MCF 10A (cell line): Measurements from ENCODE around the gene RXRA. TPM values are rescaled to one million over a fixed set of nuclear protein-coding genes. Genes with fewer than 3 reads are reported as not detected.
A peak's percentile ranks its signal among the peaks of the same experiment; 100 is the strongest.

Experiments
- BruUV-seq: library from RNA; stranded (reverse); fragments of 400-500 nt; replicated peaks from 2 replicates; lab custom pipeline; 2021; lab: Mats Ljungman, UMichigan
- CTCF ChIA-PET: fragments of 300-600 bp; sonication (Branson Sonifier 250); formaldehyde crosslinking; extraction: SDS; loops from one replicate; lab custom pipeline; 2021; ENCODE audit warnings: antibody characterized with exemption, inconsistent platforms; lab: Yijun Ruan, JAX
- POLR2A ChIA-PET: fragments of 300-600, 350-650 bp; sonication (Branson Sonifier 250); formaldehyde crosslinking; extraction: SDS; loops from one replicate; lab custom pipeline; 2020; ENCODE audit warnings: antibody characterized with exemption, inconsistent platforms; lab: Yijun Ruan, JAX
- DNase-seq: peaks from one replicate; pipeline ENCODE4 v3.0.0-alpha.2; 2018; ENCODE audit not compliant: unreplicated experiment
- H3K27ac Mint-ChIP-seq: one replicate; pipeline ENCODE4 v1.8.0; 2022; ENCODE audit warnings: mild to moderate bottlenecking, low read depth, mixed read lengths; ENCODE audit not compliant: unreplicated experiment
- H3K27me3 Mint-ChIP-seq: one replicate; pipeline ENCODE4 v1.8.0; 2022; ENCODE audit warnings: mixed read lengths; ENCODE audit not compliant: insufficient read depth, unreplicated experiment
- H3K36me3 Mint-ChIP-seq: one replicate; pipeline ENCODE4 v1.8.0; 2022; ENCODE audit warnings: mild to moderate bottlenecking, moderate library complexity, mixed read lengths; ENCODE audit not compliant: insufficient read depth, unreplicated experiment
- H3K4me1 Mint-ChIP-seq: one replicate; pipeline ENCODE4 v1.8.0; 2022; ENCODE audit warnings: mixed read lengths; ENCODE audit not compliant: insufficient read depth, unreplicated experiment
- H3K4me3 Mint-ChIP-seq: one replicate; pipeline ENCODE4 v1.8.0; 2022; ENCODE audit warnings: mild to moderate bottlenecking, moderate library complexity, mixed read lengths; ENCODE audit not compliant: unreplicated experiment
- H3K9me3 Mint-ChIP-seq: one replicate; pipeline ENCODE4 v1.8.0; 2022; ENCODE audit warnings: mixed read lengths; ENCODE audit not compliant: unreplicated experiment
- intact Hi-C: fragments of 100-400 bp; cut with micrococcal nuclease; formaldehyde crosslinking; loops from 2 replicates; pipeline ENCODE4 v1.14.1; 2022
- total RNA-seq: library from RNA; stranded (reverse); gene quantifications from 2 replicates; pipeline ENCODE4 v1.2.3, GENCODE V29; 2022
- TF ChIP-seq, protein P1 (sequence below): fragments of 200-600 bp; IDR thresholded peaks from one replicate; pipeline ENCODE4 v1.8.0; 2022; ENCODE audit warnings: antibody characterized with exemption, mild to moderate bottlenecking; ENCODE audit not compliant: unreplicated experiment

The RXRA gene
- total RNA-seq, 1 experiment from 2014 or later = 65.5 TPM

DNA sequence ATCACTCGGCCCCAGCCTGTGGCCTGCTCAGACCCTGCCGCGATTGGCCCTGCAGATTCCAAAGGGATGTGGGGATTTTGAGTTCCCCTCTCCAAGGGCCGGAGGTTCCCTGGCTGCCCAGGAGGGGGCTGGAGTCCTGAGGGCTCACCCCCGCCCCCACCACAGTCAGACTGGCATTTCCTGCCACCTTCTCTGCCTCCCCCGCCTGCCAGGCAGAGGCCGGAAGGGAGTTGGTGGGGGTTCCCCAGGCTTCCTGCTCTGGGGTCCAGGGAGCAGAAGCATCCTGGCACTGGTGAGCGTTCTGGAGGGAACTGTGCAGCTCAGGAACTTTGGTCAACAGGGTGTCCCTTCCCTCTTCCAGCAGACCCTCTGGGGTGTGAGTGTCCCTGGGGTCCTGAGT is 70.6 kb downstream of the RXRA start:
- Mint-ChIP-seq H3K4me1 (no peaks in the 10 kb centered on the region), H3K36me3 (peaks cover 24% of the 10 kb centered on the region), H3K27me3 (no peaks in the 10 kb centered on the region), H3K9me3 (no peaks in the 10 kb centered on the region), H3K27ac (no peak overlapping the region), H3K4me3 (peak overlapping the region; percentile 23)
- ChIA-PET CTCF (interaction anchor here (0.6 to 1.6 kb wide), 3 partner anchors 12 to 1212 kb away, joined by 3 to 4 read pairs (median 3); no protein-coding TSS in a partner anchor), POLR2A (no interaction called here)
- TF ChIP-seq, protein P1, sequence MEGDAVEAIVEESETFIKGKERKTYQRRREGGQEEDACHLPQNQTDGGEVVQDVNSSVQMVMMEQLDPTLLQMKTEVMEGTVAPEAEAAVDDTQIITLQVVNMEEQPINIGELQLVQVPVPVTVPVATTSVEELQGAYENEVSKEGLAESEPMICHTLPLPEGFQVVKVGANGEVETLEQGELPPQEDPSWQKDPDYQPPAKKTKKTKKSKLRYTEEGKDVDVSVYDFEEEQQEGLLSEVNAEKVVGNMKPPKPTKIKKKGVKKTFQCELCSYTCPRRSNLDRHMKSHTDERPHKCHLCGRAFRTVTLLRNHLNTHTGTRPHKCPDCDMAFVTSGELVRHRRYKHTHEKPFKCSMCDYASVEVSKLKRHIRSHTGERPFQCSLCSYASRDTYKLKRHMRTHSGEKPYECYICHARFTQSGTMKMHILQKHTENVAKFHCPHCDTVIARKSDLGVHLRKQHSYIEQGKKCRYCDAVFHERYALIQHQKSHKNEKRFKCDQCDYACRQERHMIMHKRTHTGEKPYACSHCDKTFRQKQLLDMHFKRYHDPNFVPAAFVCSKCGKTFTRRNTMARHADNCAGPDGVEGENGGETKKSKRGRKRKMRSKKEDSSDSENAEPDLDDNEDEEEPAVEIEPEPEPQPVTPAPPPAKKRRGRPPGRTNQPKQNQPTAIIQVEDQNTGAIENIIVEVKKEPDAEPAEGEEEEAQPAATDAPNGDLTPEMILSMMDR = no peak
- intact Hi-C loops = no loop called here
- no TSS peak for BruUV-seq
- no peak for DNase-seq

DNA sequence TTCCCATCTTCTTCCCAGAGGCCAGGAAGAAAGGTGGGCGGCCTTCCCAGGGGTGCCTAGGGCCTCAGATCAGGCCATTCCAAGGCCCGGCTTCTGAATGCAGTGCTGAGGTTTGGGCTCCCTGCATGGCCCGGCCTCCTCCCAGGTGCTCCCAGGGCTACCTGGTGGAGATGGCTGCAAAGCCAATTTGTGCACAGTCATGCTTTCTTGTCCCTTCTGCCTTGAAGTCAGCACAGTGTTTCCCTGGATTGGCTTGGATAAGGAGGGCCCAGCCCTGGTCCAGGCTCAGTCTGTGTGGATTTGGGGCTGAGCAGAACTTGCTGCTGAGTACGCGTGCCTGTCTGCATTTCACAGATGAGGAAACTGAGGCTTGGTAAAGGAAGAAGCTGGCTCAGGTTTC is 72.5 kb downstream of the RXRA start:
- Mint-ChIP-seq H3K27ac (no peak overlapping the region), H3K4me1 (no peaks in the 10 kb centered on the region), H3K4me3 (no peak overlapping the region), H3K36me3 (peaks cover 34% of the 10 kb centered on the region), H3K9me3 (no peaks in the 10 kb centered on the region), H3K27me3 (no peaks in the 10 kb centered on the region)
- no peak for DNase-seq
- POLR2A ChIA-PET = no interaction called here
- BruUV-seq = no TSS peak
- intact Hi-C loops = loop anchor here (2.0 kb wide), 1 partner anchor 36 kb away; no protein-coding TSS in a partner anchor
- CTCF ChIA-PET = interaction anchor here (0.6 to 1.6 kb wide), 5 partner anchors 14 to 170 kb away, joined by 4 to 5 read pairs (median 4); no protein-coding TSS in a partner anchor
- TF ChIP-seq, protein P1 = no peak

DNA sequence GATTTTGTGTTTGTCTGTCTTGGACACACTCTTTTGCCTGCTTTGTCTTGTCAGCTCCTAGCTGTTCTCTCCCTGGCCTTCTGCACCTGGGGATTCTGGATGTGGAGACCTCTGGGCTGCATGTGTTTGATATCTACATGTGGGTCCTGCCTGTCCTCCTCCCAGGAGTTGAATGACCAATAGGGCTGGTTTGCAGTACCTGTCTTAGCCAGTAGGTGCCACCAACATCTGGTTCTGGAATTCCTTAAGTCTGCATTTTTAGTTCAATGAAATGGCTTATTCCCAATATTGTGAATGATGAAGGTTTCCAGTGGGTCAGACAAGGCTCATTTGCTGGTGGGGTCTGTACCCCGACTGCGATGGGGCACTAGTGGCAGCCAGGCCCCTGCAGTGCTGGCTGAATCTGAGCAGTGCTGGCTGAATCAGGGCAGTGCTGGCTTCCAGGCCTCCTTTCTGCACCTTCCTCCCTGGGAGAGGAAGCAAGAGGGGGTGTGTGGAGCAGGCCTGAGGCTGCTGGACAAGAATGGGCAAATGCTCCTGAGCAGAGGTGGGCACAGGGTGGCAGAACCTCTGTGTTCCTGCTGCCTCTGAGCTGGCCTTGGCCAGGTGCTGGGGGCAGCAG is 73.3 kb downstream of the RXRA start:
- H3K27ac Mint-ChIP-seq = no peak overlapping the region
- CTCF ChIA-PET = interaction anchor here (0.6 to 1.6 kb wide), 4 partner anchors 14 to 34 kb away, joined by 4 to 5 read pairs (median 4); no protein-coding TSS in a partner anchor

DNA sequence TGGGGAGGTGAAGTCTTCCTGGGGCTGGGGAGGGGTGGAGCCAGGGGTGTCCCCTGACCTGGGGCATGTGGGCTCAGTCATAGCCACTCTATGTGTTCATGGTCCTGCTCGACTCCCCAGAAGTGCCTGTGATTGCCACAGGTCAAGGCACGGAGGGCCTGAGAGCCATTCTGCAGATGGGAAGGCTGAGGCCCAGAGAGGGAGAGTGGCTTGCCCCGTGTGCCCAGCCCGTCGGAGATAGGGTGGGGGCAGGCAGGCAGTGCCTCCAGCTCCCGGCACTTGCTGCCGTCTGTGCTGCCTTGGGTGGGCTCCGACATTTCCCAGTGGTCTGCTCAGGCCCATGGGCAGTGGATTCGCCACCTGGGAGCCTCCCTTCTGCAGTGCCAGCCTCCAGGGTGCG is 74.0 kb downstream of the RXRA start:
- H3K27me3 Mint-ChIP-seq = no peaks in the 10 kb centered on the region
- ChIA-PET CTCF (interaction anchor here (0.8 to 1.6 kb wide), 3 partner anchors 13 to 34 kb away, joined by 3 to 4 read pairs (median 4); no protein-coding TSS in a partner anchor), POLR2A (no interaction called here)
- peaks cover 28% of the 10 kb centered on the region for H3K36me3 Mint-ChIP-seq
- no TSS peak for BruUV-seq
- H3K4me3 Mint-ChIP-seq = no peak overlapping the region
- TF ChIP-seq, protein P1 = no peak
- no peak overlapping the region for H3K27ac Mint-ChIP-seq
- peaks cover 5% of the 10 kb centered on the region for H3K4me1 Mint-ChIP-seq
- no peaks in the 10 kb centered on the region for H3K9me3 Mint-ChIP-seq
- DNase-seq = no peak
- intact Hi-C loops = no loop called here

More for the DNA sequence above, 73.3 kb downstream of the RXRA start:
- POLR2A ChIA-PET = interaction anchor here (0.6 kb wide), 1 partner anchor 33 kb away, joined by 3 read pairs; no protein-coding TSS in a partner anchor
- H3K4me3 Mint-ChIP-seq = no peak overlapping the region
- no peaks in the 10 kb centered on the region for H3K27me3 Mint-ChIP-seq
- intact Hi-C loops = loop anchor here (2.0 kb wide), 1 partner anchor 35 kb away; no protein-coding TSS in a partner anchor
- TF ChIP-seq, protein P1 = peak; percentile 68
- H3K4me1 Mint-ChIP-seq = peaks cover 2% of the 10 kb centered on the region
- H3K9me3 Mint-ChIP-seq = no peaks in the 10 kb centered on the region
- no TSS peak for BruUV-seq
- H3K36me3 Mint-ChIP-seq = peaks cover 31% of the 10 kb centered on the region
- DNase-seq = peak; percentile 59
